NT2/D1 (cell line): ENCODE measurements around the gene ARHGAP20.

Source experiments
- SUZ12 ChIP-seq: IDR thresholded peaks from 2 replicates; pipeline ENCODE4 v1.6.1; 2011; ENCODE audit not compliant: insufficient read length, insufficient read depth; ENCODE audit errors: extremely low read depth
- ZNF274 ChIP-seq: IDR thresholded peaks from 2 replicates; pipeline ENCODE4 v1.6.1; 2011; ENCODE audit warnings: mild to moderate bottlenecking, low read depth, low read length

DNA sequence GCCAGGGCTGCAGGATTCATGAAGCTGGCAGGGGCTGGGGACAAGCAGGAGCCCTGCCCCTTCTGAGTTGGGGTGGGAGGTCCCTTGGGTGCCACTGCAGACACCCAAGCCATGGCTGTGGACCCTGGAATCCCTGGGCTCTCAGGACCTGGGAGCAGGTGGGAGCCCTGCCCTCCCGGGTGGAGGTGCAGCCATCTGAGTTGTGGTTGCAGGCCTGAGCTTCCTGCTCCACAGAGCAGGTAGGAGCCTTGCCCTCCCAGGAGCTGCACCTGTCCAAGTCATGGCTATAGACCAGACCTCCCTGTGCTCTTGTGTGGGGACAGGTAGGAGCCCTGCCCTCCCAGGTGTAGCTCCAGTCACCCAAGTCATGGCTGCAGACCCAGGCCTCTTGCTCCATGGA, 113.5 kb downstream of the ARHGAP20 start:
- no peak for TF ChIP-seq ZNF274
- TF ChIP-seq SUZ12 = no peak
